GM21717 (cell line): ENCODE results near the gene SLC4A8.
"Not testable (repeated sequence)": the region's sequence is repeated elsewhere in the genome, so short reads cannot be mapped to it uniquely, and the experiment has no call there.

Source experiments
- ATAC-seq: cut with Tn5 transposase; IDR thresholded peaks from one replicate; pipeline ENCODE4 v1.9.1; 2021; ENCODE audit warnings: mild to moderate bottlenecking, moderate library complexity; ENCODE audit not compliant: unreplicated experiment

Gene SLC4A8

GRCh38 chr12:51428256-51428655 is 3.6 kb downstream of the SLC4A8 start:
- no peak for ATAC-seq

GRCh38 chr12:51429700-51430099 is 5.1 kb downstream of the SLC4A8 start:
- no peak for ATAC-seq

DNA sequence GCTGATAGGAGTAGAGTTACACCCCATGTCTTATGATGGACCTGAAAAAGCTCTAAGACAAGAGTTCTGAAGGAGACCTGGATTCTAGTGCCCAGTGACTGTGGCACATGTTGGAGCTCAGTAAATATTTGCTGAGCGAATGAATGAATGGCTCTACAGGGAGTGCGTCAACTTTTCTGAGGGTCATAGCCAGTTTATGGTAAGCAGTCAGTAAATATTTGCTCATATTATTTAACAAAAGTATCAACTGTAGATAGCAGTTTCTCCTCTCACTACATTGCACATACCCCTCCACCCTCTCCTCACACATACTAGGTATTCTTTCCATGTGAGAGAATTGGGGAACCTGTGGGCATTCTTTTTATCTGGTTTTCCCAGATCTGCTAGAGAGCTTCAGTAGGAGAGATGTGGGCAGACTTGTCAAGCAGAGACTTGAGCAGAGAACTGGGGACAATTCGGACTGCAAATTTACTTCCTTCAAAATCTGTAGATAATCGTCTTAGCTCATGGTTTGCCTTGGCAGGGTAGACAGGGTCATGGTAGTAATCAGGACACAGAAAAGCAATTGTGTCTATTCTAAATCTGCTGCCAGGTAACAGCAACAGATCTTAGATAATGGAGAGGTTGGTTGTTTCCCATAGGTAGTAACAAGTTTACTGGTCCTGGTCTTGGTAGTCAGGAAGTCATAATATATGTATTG is 5.7 kb downstream of the SLC4A8 start:
- no peak for ATAC-seq

GRCh38 chr12:51432921-51433320 is 8.3 kb downstream of the SLC4A8 start:
- ATAC-seq, result no peak

- no peak for ATAC-seq
Measured at GRCh38 chr12:51434305-51434704, 9.7 kb downstream of the SLC4A8 start.

GRCh38 chr12:51437431-51437830 is 12.8 kb downstream of the SLC4A8 start:
- ATAC-seq, result no peak

- ATAC-seq, result no peak
Measured at GRCh38 chr12:51439330-51439729, 14.7 kb downstream of the SLC4A8 start.

DNA sequence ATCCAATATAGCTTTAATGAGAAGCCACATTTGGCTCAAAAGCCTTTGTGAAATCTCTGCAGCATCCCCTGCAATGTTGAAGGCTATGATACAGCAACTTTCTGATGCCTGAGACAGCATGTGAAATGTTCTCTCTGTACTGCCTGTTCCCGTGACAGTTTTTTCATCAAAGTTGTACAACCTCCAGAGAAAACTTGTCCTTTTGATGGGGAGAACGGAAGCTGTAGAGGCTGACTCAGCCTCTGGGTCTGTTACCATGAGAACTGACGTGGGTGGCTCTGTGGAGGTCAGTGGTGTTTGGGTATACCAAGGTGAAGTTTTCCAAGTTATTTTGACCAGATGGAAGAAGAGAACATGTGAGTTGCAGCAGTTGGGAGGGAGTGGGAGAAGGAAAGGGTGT is 17.0 kb downstream of the SLC4A8 start:
- no peak for ATAC-seq

DNA sequence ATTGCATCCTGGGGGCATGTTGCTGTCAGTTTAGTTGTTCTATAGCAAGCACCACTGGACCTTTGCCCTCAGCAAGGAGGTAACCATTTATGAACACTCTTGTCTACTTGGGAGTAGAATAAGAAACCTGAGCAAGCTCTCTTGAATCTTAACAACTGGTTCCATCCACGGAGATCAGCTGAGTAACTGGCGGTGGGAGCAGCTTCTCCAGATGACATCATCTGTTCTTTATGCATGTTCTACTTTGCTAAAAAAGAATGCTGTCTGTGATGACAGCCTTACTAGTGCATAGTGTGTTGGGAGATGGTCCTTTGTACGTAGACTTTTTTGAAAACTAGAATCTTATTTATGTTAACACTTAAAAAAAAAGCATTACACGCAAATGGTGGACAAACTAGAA is 17.7 kb downstream of the SLC4A8 start:
- no peak for ATAC-seq

DNA sequence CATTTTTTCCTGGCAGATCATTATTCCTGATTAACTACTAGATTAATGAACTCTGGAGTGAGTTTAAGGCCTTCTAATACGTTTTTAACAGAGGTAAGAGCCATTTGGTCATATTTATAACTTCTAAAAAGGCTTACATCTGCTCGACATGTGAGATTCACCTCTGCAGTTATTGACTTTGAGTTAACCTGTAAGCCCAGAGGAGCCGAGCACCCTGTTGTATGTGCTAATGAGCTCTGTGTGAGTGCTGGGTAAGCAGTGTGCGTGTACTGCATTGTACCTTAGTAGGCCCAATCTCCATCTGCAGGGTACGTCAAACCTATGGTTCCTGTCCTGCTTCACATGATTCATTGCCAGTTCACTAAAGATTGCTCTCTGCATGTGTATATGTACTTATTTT is 18.9 kb downstream of the SLC4A8 start:
- no peak for ATAC-seq

DNA sequence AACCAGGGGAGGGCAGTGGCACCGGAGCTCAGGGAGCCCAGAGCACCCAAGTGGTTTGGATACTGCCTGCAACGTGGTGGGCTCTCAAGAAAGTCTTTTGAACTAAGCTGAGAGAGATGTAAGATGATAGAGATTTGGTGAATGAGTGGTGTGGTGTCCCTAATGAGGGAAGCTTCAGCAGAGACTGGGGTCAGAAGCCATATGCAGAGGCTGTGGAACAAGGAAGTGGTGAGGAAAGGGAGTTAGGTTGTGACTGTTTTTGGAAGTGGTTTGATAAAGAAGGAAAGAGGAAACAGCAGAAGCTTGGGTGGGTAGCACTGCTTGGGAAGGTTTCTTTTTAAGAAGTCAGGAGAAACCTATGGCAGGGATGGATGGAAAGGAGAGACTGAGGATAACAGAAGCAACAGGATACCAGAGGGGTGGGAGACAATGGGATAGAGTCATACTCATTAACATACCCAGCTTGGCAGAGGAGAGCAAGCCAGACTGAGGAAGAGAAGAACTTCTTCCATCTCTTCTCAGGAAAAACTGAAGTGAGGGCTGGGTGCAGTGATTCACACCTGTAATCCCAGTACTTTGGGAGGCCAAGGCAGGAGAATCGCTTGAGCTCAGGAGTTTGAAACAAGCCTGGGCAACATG is 24.1 kb downstream of the SLC4A8 start:
- no peak for ATAC-seq

DNA sequence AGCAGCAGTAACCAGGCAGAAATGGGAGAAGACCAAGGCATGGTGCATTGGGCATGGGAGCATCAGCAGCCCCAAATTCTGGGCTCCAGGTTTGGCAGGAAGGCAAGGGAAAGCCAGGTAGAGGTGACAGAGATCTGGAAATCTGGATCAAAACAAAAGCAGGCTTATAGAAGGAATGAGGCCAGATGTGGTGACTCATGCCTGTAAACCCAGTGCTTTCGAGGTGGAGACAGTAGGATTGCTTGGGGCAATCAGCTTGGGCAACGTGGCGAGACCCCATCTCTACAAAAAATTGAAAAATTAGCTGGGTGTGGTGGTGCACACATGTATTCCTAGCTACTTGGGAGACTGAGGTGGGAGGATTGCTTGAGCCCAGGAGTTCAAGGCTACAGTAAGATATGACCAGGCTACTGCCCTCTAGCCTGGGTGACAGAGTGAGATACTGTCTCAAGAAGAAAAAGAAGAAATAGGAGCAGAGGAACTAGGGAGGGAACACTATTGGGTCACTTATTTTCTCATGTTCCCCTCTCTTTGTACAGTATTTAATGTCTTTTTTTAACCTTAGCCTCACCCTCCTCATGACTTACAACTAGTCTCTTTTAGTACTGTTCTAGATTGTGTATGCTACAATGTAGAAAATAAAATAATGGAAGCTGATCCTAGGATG is 25.1 kb downstream of the SLC4A8 start:
- no peak for ATAC-seq

DNA sequence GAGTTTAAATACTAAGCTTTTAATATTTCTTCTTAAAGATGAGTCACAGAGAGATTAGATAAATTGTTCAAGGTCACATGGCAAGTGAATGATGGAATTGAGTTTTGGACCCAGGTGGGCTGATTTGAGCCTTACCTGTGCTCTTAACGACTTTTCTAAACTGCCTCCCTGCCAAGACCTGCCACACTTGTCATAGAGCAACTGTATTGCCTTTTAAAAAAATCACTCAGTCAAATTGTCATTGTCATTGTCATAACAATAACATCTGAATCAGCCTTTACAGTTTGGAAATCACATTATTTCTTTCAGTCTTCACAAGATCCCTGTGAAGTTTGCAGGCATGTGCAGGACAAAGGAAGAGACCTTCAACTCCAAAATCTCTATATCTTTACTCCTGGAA is 25.7 kb downstream of the SLC4A8 start:
- no peak for ATAC-seq

DNA sequence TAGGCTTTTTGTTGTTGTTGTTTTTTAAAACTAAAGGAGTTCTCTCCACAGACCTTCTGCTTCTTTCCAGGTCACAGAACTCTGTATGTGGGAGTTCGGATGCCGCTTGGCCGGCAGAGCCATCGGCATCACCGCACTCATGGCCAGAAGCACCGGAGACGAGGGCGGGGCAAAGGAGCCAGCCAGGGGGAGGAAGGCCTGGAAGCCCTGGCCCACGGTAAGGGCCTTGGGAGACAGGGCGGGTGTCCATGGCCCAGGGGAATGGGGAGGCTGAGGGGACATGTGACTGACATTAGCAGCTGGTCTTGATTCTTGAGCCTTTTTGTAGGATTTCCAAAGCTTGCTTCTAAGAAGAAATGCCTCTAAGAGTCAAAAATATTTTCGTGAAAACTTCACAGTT is 26.2 kb downstream of the SLC4A8 start:
- no peak for ATAC-seq

GRCh38 chr12:51454016-51454415 is 29.4 kb downstream of the SLC4A8 start:
- not testable (repeated sequence) for ATAC-seq

DNA sequence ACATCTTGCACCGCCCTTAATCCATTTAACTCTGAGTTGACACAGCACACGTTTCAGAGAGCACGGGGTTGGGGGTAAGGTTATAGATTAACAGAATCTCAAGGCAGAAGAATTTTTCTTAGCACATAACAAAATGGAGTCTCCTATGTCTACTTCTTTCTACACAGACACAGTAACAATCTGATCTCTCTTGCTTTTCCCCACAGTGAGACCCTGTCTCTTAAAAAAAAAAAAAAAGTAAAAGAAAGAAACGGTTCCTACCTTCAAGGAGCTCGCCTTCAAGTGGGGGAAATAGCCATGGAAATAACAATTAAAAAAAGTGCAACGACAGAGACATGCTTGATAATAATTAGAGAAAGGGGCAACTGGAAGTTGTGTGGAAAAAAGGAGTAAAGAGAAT is 30.4 kb downstream of the SLC4A8 start:
- not testable (repeated sequence) for ATAC-seq

DNA sequence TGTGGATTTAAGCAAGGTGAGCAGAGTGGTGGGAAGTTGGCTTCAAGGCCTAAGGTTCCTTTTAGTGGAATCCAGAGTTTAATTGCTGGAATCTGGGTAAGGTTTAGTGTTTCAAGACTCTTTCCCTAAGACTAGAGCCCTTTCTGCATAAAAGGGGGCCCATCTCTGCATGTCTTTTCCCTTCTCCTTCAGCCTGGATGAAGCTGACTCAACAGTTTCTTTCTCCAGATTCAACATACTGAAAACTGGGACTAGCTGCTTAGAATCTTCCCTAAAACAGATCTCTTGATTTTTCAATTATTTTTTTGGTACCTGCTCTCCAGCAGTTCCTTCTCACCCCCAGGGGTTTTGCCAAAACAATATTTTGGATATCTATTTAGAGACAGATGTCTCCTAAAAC is 34.0 kb downstream of the SLC4A8 start:
- no peak for ATAC-seq

GRCh38 chr12:51460519-51460918 is 35.9 kb downstream of the SLC4A8 start:
- ATAC-seq, result no peak

DNA sequence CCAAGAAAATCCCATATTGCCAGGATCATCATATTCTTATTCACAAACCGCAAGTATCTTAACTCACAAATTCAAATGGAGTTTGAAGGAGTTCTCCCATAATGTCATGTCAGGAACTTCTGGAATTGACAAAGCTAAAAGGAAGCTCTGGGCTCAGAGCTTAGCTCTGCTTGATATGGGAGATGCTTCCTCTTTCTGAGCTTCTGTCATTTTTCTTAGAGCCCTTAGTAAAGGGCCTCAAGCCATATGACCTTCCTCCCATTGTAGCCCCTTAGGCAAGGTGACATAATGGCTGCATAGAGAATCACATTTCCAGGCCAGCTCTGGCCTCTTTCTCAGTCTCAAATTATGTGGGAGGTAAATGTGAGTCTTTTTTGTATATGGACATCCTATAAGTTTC is 40.9 kb downstream of the SLC4A8 start:
- ATAC-seq, result no peak

GRCh38 chr12:51470116-51470515 is 45.5 kb downstream of the SLC4A8 start:
- no peak for ATAC-seq

DNA sequence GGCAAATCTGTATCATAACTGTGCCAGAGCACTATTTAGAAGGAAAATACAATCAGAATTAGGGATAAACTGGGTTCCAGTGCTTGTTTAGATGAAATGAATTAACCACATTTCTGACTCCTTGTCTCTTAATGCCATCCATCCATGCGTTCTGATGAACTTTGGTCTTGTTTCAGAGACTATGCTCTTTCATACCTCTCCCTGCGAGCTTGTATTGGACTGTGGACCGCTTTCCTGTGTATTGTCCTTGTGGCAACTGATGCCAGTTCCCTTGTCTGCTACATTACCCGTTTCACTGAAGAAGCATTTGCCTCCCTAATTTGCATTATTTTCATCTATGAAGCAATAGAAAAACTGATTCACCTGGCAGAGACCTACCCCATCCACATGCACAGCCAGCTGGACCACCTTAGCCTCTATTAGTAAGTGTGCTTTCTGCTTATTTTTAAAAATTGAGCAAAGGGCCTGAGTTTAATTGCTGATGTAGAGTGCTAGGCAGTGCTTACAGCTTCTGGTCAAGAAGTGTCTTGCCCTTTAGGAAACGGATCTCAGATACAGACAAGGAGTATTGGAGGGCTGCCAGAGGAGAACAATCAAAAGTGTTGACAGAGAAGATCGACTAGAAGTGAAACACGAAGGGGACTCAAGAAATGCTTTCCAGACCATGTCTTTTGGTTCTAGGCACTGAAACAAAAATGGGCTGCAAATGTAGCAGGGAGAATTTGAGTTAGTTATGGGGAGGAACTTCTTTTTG is 46.7 kb downstream of the SLC4A8 start:
- ATAC-seq, result no peak

DNA sequence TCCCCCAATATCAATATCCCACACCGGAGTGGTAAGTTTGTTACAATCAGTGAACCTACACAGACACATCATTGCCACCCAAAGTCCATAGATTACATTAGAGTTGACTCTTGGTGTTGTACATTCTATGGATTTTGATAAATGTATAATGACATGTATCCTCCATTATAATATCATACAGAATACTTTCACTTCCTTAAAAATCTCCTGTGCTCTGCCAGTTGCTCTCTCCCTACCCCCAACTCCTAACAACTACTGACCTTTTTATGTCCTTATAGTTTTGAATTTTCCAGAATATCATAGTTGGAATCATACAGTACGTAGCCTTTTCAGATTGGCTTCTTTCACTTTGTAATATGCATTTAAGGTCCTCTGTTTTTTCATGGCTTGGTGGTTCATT is 48.4 kb downstream of the SLC4A8 start:
- no peak for ATAC-seq
